H1 (cell line): Measurements from ENCODE around the gene MEIOB. TPM values are rescaled to one million over a fixed set of nuclear protein-coding genes. Genes with fewer than 3 reads are reported as not detected.

Experiments used
- polyA plus RNA-seq, 7 experiments: library from polyadenylated mRNA; depleted of rRNA in 3 of 7; stranded (reverse) in 5 of 7; unstranded in 2 of 7; fragments of >200 nt in 5 of 7; fragments of 200-250 nt in 2 of 7; gene quantifications; 1 replicate in 5 of 7; 2 replicates in 1 of 7; 4 replicates in 1 of 7; pipeline versions ENCODE4 v1.2.1 to v1.2.3, GENCODE V29; 2011 to 2013; ENCODE audit warnings: missing spikeins in 2 of 7, mixed read lengths in 2 of 7
- total RNA-seq: library from RNA; stranded (reverse); fragmentation: NEBNext Ultra II Directional; extraction: Animal tissue kit (Norgen Biotek cat#: 25700); gene quantifications from 2 replicates; pipeline ENCODE4 v1.2.1, GENCODE V29; 2021
- TF ChIP-seq, protein P1 (sequence below): fragments of 300-600 bp; sonication (generic); IDR thresholded peaks from 2 replicates; pipeline ENCODE4 v1.7.1; 2012; ENCODE audit warnings: low read length, moderate library complexity, mild to moderate bottlenecking, inconsistent platforms; ENCODE audit not compliant: insufficient replicate concordance

MEIOB gene
- total and polyA plus RNA-seq, 2 of the 8 experiments (the other 6 are each of a cell fraction or from before 2014, with no cell fraction given), result 0.63 to 1.1 TPM

DNA sequence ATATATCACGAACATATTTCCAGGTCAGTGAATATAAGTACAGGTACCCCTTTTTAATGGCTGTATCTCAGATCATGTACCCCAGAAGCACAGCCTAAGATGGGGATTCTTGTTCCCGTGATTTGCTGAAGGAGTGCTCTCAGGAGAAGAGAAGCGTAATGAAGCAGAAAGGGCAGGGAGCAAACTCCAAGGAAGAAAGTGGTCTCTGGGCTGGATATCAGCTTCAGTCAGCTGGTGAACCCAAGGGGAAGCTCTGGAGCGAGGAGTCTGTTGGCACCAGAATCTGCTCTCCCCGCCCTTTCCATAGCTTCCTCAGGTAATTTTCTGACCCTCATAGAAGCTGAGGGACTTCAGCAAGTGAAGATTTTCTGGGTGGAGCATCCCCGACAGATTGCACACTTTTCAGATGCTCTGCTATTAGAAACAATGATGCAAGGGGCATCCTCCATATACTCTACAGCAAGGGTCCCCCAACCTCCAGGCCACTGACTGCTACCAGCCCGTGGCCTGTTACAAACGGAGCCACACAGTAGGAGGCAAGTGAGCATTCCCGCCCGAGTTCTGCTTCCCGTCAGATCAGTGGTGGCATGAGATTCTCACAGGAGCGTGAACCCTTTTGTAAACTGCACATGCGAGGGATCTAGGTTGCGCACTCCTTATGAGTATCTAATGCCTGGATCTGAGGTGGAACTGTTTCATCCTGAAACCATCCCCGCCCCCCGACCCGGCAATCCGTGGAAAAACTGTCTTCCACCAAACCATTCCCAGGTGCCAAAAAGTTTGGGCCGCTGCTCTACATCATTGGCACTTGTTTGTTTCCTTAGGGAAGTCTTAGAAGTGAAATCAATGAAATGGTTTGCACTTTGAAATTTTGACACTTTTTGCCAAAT is 40.5 kb downstream of the MEIOB start (continued):
- TF ChIP-seq, protein P1, sequence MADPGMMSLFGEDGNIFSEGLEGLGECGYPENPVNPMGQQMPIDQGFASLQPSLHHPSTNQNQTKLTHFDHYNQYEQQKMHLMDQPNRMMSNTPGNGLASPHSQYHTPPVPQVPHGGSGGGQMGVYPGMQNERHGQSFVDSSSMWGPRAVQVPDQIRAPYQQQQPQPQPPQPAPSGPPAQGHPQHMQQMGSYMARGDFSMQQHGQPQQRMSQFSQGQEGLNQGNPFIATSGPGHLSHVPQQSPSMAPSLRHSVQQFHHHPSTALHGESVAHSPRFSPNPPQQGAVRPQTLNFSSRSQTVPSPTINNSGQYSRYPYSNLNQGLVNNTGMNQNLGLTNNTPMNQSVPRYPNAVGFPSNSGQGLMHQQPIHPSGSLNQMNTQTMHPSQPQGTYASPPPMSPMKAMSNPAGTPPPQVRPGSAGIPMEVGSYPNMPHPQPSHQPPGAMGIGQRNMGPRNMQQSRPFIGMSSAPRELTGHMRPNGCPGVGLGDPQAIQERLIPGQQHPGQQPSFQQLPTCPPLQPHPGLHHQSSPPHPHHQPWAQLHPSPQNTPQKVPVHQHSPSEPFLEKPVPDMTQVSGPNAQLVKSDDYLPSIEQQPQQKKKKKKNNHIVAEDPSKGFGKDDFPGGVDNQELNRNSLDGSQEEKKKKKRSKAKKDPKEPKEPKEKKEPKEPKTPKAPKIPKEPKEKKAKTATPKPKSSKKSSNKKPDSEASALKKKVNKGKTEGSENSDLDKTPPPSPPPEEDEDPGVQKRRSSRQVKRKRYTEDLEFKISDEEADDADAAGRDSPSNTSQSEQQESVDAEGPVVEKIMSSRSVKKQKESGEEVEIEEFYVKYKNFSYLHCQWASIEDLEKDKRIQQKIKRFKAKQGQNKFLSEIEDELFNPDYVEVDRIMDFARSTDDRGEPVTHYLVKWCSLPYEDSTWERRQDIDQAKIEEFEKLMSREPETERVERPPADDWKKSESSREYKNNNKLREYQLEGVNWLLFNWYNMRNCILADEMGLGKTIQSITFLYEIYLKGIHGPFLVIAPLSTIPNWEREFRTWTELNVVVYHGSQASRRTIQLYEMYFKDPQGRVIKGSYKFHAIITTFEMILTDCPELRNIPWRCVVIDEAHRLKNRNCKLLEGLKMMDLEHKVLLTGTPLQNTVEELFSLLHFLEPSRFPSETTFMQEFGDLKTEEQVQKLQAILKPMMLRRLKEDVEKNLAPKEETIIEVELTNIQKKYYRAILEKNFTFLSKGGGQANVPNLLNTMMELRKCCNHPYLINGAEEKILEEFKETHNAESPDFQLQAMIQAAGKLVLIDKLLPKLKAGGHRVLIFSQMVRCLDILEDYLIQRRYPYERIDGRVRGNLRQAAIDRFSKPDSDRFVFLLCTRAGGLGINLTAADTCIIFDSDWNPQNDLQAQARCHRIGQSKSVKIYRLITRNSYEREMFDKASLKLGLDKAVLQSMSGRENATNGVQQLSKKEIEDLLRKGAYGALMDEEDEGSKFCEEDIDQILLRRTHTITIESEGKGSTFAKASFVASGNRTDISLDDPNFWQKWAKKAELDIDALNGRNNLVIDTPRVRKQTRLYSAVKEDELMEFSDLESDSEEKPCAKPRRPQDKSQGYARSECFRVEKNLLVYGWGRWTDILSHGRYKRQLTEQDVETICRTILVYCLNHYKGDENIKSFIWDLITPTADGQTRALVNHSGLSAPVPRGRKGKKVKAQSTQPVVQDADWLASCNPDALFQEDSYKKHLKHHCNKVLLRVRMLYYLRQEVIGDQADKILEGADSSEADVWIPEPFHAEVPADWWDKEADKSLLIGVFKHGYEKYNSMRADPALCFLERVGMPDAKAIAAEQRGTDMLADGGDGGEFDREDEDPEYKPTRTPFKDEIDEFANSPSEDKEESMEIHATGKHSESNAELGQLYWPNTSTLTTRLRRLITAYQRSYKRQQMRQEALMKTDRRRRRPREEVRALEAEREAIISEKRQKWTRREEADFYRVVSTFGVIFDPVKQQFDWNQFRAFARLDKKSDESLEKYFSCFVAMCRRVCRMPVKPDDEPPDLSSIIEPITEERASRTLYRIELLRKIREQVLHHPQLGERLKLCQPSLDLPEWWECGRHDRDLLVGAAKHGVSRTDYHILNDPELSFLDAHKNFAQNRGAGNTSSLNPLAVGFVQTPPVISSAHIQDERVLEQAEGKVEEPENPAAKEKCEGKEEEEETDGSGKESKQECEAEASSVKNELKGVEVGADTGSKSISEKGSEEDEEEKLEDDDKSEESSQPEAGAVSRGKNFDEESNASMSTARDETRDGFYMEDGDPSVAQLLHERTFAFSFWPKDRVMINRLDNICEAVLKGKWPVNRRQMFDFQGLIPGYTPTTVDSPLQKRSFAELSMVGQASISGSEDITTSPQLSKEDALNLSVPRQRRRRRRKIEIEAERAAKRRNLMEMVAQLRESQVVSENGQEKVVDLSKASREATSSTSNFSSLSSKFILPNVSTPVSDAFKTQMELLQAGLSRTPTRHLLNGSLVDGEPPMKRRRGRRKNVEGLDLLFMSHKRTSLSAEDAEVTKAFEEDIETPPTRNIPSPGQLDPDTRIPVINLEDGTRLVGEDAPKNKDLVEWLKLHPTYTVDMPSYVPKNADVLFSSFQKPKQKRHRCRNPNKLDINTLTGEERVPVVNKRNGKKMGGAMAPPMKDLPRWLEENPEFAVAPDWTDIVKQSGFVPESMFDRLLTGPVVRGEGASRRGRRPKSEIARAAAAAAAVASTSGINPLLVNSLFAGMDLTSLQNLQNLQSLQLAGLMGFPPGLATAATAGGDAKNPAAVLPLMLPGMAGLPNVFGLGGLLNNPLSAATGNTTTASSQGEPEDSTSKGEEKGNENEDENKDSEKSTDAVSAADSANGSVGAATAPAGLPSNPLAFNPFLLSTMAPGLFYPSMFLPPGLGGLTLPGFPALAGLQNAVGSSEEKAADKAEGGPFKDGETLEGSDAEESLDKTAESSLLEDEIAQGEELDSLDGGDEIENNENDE, result no peak
- TF ChIP-seq, all 59 proteins: peak for 0
